PC-9 (cell line): ENCODE data around the gene TUBGCP4. TPM values are rescaled to one million over a fixed set of nuclear protein-coding genes. Genes with fewer than 3 reads are reported as not detected.

Source experiments
- BruUV-seq: library from RNA; stranded (reverse); fragments of 400-500 nt; replicated peaks from 2 replicates; lab custom pipeline; 2021; lab: Mats Ljungman, UMichigan
- CTCF ChIA-PET: fragments of 300-600 bp; sonication (Branson Sonifier 250); formaldehyde crosslinking; loops from one replicate; lab custom pipeline; 2022; ENCODE audit warnings: antibody characterized with exemption; lab: Charles Lee
- POLR2A ChIA-PET: fragments of 300-600 bp; sonication (Branson Sonifier 250); formaldehyde crosslinking; loops from one replicate; lab custom pipeline; 2022; ENCODE audit warnings: antibody characterized with exemption; ENCODE audit not compliant: unreplicated experiment; lab: Charles Lee
- DNase-seq, 2 experiments: peaks; one replicate each; pipeline versions ENCODE4 v3.0.0 to v3.0.0-alpha.2; 2015 to 2022; ENCODE audit warnings: mixed read lengths in 1 of 2
- H2AFZ ChIP-seq: fragments of 200-600 bp; sonication (generic); 2 replicates; pipeline ENCODE4 v1.8.1; 2017; ENCODE audit warnings: antibody characterized with exemption
- H3F3A ChIP-seq: fragments of 200-600 bp; sonication (generic); 2 replicates; pipeline ENCODE4 v1.8.1; 2017; ENCODE audit warnings: antibody characterized with exemption, mild to moderate bottlenecking, low read depth; ENCODE audit not compliant: insufficient read depth
- H3K27ac ChIP-seq: fragments of 200-600 bp; sonication (generic); 2 replicates; pipeline ENCODE4 v1.6.1; 2016; ENCODE audit warnings: mixed run types
- H3K27me3 ChIP-seq: fragments of 200-600 bp; sonication (generic); 2 replicates; pipeline ENCODE4 v1.6.1; 2016; ENCODE audit warnings: low read depth, mixed run types; ENCODE audit not compliant: insufficient read depth
- H3K36me3 ChIP-seq: fragments of 200-600 bp; sonication (generic); 2 replicates; pipeline ENCODE4 v1.6.1; 2016; ENCODE audit warnings: low read depth, mixed run types
- H3K4me1 ChIP-seq: fragments of 200-600 bp; sonication (generic); replicated peaks from 2 replicates; pipeline ENCODE4 v1.6.1; 2016; ENCODE audit warnings: mixed run types; ENCODE audit not compliant: insufficient read depth
- H3K4me2 ChIP-seq: fragments of 200-600 bp; sonication (generic); 2 replicates; pipeline ENCODE4 v1.6.1; 2017; ENCODE audit warnings: mixed run types
- H3K4me3 ChIP-seq: fragments of 200-600 bp; sonication (generic); 2 replicates; pipeline ENCODE4 v1.6.1; 2016; ENCODE audit warnings: mixed run types
- H3K79me2 ChIP-seq: fragments of 200-600 bp; sonication (generic); 2 replicates; pipeline ENCODE4 v1.6.1; 2017; ENCODE audit warnings: low read depth, mixed run types
- H3K9me2 ChIP-seq: fragments of 200-600 bp; sonication (generic); 2 replicates; pipeline ENCODE4 v1.8.1; 2017; ENCODE audit warnings: mild to moderate bottlenecking; ENCODE audit not compliant: insufficient read depth
- H3K9me3 ChIP-seq: fragments of 200-600 bp; sonication (generic); 2 replicates; pipeline ENCODE4 v1.8.1; 2016; ENCODE audit warnings: low read depth; ENCODE audit not compliant: insufficient read depth
- H4K20me1 ChIP-seq: fragments of 200-600 bp; sonication (generic); 2 replicates; pipeline ENCODE4 v1.8.1; 2017; ENCODE audit not compliant: insufficient read depth
- EZH2 ChIP-seq: fragments of 200-600 bp; sonication (generic); IDR thresholded peaks from 2 replicates; pipeline ENCODE4 v1.8.0; 2017; ENCODE audit warnings: antibody characterized with exemption, low read depth
- intact Hi-C: fragments of 100-400 bp; cut with micrococcal nuclease; formaldehyde crosslinking; loops from one replicate; pipeline ENCODE4 v1.10.0; 2022; ENCODE audit not compliant: unreplicated experiment
- total RNA-seq: library from RNA; stranded (reverse); gene quantifications from 2 replicates; pipeline ENCODE4 v1.2.3, GENCODE V29; 2021
- TF ChIP-seq, protein P1 (sequence below): fragments of 200-600 bp; sonication (generic); conservative IDR thresholded peaks from 2 replicates; pipeline ENCODE4 v1.6.1; 2017; ENCODE audit warnings: mixed run types, antibody characterized with exemption, mild to moderate bottlenecking, moderate library complexity

The TUBGCP4 gene
- total RNA-seq, 1 experiment from 2014 or later, result 30.8 TPM

DNA sequence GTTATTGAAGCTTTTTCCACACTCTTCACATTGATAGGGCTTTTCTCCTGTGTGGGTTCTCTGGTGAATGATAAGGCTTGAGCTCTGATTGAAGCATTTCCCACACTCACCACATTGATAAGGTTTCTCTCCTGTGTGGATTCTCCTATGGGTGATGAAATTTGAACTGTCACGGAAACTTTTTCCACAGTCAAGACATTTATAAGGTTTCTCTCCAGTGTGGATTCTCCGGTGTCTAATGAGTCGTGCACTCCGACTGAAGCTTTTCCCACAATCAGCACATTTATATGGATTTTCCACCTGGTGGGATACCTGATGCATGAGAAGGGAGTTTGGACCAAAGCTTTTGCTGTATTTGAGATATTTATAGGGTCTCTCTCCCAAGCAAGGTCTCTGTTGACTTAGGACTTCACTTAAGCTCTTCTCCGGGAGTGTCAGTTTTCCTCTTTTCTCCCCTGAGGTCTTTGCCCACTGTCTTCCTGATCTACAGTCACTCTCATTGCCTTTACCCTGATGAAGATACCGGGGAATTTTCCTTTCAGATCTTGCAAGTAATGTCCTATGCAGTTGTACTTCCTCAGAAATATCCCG, 9.5 kb upstream of the TUBGCP4 start:
- no peak for TF ChIP-seq EZH2
- TF ChIP-seq, protein P1, sequence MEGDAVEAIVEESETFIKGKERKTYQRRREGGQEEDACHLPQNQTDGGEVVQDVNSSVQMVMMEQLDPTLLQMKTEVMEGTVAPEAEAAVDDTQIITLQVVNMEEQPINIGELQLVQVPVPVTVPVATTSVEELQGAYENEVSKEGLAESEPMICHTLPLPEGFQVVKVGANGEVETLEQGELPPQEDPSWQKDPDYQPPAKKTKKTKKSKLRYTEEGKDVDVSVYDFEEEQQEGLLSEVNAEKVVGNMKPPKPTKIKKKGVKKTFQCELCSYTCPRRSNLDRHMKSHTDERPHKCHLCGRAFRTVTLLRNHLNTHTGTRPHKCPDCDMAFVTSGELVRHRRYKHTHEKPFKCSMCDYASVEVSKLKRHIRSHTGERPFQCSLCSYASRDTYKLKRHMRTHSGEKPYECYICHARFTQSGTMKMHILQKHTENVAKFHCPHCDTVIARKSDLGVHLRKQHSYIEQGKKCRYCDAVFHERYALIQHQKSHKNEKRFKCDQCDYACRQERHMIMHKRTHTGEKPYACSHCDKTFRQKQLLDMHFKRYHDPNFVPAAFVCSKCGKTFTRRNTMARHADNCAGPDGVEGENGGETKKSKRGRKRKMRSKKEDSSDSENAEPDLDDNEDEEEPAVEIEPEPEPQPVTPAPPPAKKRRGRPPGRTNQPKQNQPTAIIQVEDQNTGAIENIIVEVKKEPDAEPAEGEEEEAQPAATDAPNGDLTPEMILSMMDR, result no peak

DNA sequence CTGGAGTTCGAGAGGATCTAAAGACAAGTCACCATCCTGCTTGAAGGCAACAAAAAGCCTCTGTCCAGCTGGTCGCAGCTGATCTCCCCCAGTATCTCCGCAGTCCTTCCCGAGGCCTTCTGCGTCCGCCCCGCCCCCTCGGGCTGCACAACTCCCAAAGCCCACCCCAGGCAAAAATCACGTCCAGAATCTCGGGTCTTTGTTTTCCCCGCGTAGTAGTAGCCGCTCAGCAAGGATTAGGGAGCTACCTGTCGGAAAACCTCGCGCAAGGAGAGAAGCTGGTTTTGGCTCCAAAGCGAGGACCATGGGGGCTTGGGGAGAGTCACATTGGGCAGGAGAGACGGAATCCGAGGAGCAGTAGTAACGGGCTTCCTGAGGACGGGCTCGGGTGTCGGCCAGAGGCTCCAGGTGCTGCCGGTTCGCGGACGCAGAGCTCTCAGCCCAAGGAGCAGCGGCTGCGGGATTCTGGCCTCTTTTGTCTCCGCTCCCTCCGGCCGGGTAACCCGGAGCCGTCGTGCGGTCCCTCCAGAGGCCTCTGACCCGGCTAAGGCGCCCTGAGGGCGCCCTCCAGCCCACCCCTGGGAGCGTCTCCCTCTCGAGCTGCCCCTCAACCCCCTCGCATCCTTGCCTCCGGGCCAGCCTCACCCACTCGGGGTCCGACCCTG, 459 bp upstream of the TUBGCP4 start:
- H3K79me2 ChIP-seq, result peaks cover 41% of the 10 kb centered on the region
- peak overlapping the region; percentile 96 for H2AFZ ChIP-seq
- no peak for DNase-seq
- CTCF ChIA-PET, result no interaction called here
- H3K27ac ChIP-seq, result no peak overlapping the region
- H4K20me1 ChIP-seq, result no peaks in the 10 kb centered on the region
- H3K9me3 ChIP-seq, result no peaks in the 10 kb centered on the region
- peaks cover 13% of the 10 kb centered on the region; the same call in 1 of the 2 replicates for H3K36me3 ChIP-seq
- H3K9me2 ChIP-seq, result no peaks in the 10 kb centered on the region
- H3K4me2 ChIP-seq, result peak overlapping the region; percentile 91
- intact Hi-C loops, result no loop called here
- TF ChIP-seq, protein P1, result no peak
- TF ChIP-seq EZH2, result no peak
- peak overlapping the region; percentile 59 for H3K4me3 ChIP-seq
- POLR2A ChIA-PET, result interaction anchor here (0.6 to 0.7 kb wide), 4 partner anchors 62 to 860 kb away, joined by 3 to 5 read pairs (median 4); no protein-coding TSS in a partner anchor
- H3K27me3 ChIP-seq, result no peaks in the 10 kb centered on the region
- peaks cover 20% of the 10 kb centered on the region for H3K4me1 ChIP-seq
- H3F3A ChIP-seq, result no peaks in the 10 kb centered on the region
- BruUV-seq, result no TSS peak

More for the DNA sequence above, 9.5 kb upstream of the TUBGCP4 start:
- Histone ChIP-seq H2AFZ (no peak overlapping the region), H3K9me2 (no peaks in the 10 kb centered on the region), H3K27me3 (no peaks in the 10 kb centered on the region), H3K4me2 (no peak overlapping the region), H3K36me3 (peaks cover 65% of the 10 kb centered on the region), H3K79me2 (no peaks in the 10 kb centered on the region), H3K9me3 (peaks cover 29% of the 10 kb centered on the region), H3K4me3 (no peak overlapping the region), H3K4me1 (no peaks in the 10 kb centered on the region), H3K27ac (no peak overlapping the region), H3F3A (no peaks in the 10 kb centered on the region), H4K20me1 (no peaks in the 10 kb centered on the region)
- no TSS peak for BruUV-seq
- ChIA-PET CTCF (no interaction called here), POLR2A (interaction anchor here (0.6 kb wide), 1 partner anchor 9 kb away, joined by 5 read pairs; no protein-coding TSS in a partner anchor)
- intact Hi-C loops, result no loop called here
- no peak for DNase-seq

DNA sequence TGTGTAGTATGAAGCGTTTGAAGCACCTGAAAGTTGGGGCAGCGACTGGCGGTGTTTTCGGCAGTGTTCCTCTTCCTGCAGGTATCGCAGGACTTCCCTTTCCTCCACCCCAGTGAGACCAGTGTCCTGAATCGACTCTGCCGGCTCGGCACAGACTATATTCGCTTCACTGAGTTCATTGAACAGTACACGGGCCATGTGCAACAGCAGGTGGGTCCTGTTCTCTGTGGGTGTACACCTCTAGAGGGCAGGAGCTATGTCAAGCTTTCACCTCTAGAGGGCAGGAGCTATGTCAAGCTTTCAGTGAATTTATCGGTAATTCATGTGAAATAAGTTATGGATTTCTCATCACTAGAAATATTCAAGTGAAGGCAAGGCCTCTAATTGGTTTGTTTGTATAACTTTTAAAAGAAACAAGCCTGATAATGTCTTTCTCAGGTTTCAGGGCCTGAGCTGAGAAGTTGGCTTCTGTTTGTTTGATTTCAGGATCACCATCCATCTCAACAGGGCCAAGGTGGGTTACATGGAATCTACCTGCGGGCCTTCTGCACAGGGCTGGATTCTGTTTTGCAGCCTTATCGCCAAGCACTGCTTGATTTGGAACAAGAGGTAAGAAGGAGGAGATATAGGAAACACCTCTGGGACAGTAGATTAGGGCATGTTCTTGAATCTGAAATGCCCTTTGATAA, 5.3 kb downstream of the TUBGCP4 start:
- no peaks in the 10 kb centered on the region for H3K9me2 ChIP-seq
- no peak for DNase-seq
- H3K4me3 ChIP-seq, result no peak overlapping the region
- H3K4me2 ChIP-seq, result no peak overlapping the region
- peaks cover 11% of the 10 kb centered on the region for H3K36me3 ChIP-seq
- no peaks in the 10 kb centered on the region for H3F3A ChIP-seq
- peaks cover 9% of the 10 kb centered on the region for H3K4me1 ChIP-seq
- H3K79me2 ChIP-seq, result peaks cover 20% of the 10 kb centered on the region
- intact Hi-C loops, result no loop called here
- BruUV-seq, result no TSS peak
- H2AFZ ChIP-seq, result no peak overlapping the region
- no peaks in the 10 kb centered on the region for H4K20me1 ChIP-seq
- H3K27me3 ChIP-seq, result no peaks in the 10 kb centered on the region
- ChIA-PET CTCF (interaction anchor here (0.6 kb wide), 1 partner anchor 534 kb away, joined by 15 read pairs; no protein-coding TSS in a partner anchor), POLR2A (interaction anchor here (0.6 kb wide), 1 partner anchor 212 kb away, joined by 7 read pairs; no protein-coding TSS in a partner anchor)
- no peak for TF ChIP-seq EZH2
- TF ChIP-seq, protein P1, result peak; percentile 74
- H3K27ac ChIP-seq, result no peak overlapping the region
- no peaks in the 10 kb centered on the region for H3K9me3 ChIP-seq
